ENCODE results near the gene KIRREL1.

GRCh38 chr1:158056498-158056897 lies 63.1 kb downstream of the KIRREL1 start:
- TF ChIP-seq CTCF (IDR thresholded peaks at IDR 0.05; ENCODE audit: poor library complexity, severe bottlenecking), result no peak
- no peak for TF ChIP-seq REST (IDR thresholded peaks at IDR 0.05; ENCODE audit: borderline replicate concordance)
- no peak for TF ChIP-seq TAF1 (IDR thresholded peaks at IDR 0.05; ENCODE audit: low read depth)
- no peak for TF ChIP-seq POLR2AphosphoS5 (IDR thresholded peaks at IDR 0.05)

Measured in neural cell (in vitro differentiated cells).